Activated gamma-delta T cell treated with anti-CD3 and anti-CD28 coated beads, Interleukin-2, amount 50 U/mL, for 16 hours (primary cell): ENCODE measurements around the gene CHD6.
"Not testable (repeated sequence)": the region's sequence is repeated elsewhere in the genome, so short reads cannot be mapped to it uniquely, and the experiment has no call there.

Source experiments
- DNase-seq: peaks from one replicate; pipeline ENCODE4 v3.0.0-alpha.2; 2020; ENCODE audit warnings: low read depth

CHD6 gene

GRCh38 chr20:41540918-41541317, 77.3 kb downstream of the CHD6 start:
- DNase-seq, result no peak

DNA sequence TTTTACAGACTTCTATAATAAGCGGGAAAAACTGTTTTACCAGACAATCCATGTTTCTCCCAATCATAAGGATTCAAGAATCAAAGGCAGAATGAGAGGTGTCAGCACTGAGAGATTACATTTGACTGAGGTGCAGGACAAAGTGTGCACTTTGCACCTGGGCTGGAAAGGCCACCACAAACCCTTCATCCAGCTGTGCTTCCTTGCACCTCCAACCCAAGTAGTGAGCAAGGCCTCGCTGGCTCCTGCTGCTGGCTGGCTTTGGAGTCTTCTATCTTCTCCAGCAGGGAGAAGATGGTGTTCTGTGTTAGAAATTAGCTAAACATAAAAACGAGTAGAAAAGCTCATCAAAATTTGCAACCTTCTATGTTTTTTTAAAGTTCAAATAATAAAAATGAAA, 77.7 kb downstream of the CHD6 start:
- DNase-seq, result no peak

GRCh38 chr20:41538810-41539596, 79.2 kb downstream of the CHD6 start:
- DNase-seq, result no peak

GRCh38 chr20:41537865-41538264, 80.3 kb downstream of the CHD6 start:
- no peak for DNase-seq

DNA sequence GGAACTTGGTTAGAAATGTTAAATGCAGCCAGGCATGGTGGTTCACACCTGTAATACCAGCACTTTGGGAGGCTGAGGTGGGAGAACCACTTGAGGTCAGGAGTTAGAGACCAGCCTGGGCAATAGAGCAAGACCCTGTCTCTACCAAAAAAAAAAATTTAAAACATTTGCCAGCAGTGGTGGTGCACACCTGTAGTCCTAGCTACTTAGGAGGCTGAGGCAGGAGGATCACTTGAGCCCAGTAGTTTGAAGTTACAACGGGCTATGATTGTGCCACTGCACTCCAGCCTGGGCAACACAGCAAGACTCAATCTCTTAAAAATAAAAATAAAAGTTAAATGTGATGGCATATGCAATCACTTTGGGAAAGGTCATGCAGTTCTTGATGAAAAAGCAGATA, 82.6 kb downstream of the CHD6 start:
- DNase-seq, result not testable (repeated sequence)

- DNase-seq, result no peak
These were observed 83.3 kb downstream of the CHD6 start for GRCh38 chr20:41534842-41535241.

DNA sequence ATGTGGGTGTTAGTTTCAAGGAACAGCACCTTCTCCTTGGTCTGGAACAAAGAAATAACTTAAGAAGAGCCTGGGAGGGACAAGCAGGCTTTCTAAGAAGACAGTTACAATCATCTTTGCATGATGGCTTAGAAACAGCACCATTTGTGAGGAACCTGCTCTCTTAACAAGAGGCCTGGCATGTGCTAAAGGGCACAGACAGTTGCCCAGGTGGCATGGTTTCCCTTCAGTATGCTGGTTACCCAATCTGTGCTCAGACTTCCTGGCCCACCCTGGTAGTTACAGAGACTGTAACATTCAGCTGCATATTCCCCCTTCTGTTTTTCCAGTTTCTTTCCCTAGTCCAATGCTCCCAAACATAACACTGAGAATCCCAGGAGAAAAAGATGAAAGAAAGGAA, 84.0 kb downstream of the CHD6 start:
- no peak for DNase-seq

GRCh38 chr20:41533537-41534136, 84.5 kb downstream of the CHD6 start:
- no peak for DNase-seq

DNA sequence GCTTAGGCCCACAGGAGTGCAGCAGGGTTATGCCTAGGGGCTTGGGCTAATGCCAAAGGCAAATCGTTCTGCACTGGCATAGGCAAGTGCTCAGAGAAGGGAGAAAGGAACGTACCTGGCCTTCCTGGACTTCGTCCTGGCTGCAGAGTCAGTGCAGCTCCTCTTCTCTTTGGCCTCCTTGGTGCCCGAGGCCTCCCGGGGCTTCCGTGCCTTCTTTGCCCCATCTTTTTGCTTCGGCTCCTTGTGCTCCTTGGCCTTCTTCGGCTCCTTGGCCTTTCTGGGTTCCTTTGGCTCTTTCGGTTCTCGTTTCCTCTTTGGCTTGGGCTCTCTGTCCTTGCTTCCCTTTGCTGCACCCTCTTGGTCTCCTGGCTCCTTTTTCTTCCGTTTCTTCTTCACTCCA, 85.2 kb downstream of the CHD6 start:
- no peak for DNase-seq

GRCh38 chr20:41531518-41532275, 86.5 kb downstream of the CHD6 start:
- no peak for DNase-seq

GRCh38 chr20:41530923-41531322, 87.3 kb downstream of the CHD6 start:
- DNase-seq, result no peak

- DNase-seq, result no peak
These were observed 91.8 kb downstream of the CHD6 start for GRCh38 chr20:41526327-41526726.

DNA sequence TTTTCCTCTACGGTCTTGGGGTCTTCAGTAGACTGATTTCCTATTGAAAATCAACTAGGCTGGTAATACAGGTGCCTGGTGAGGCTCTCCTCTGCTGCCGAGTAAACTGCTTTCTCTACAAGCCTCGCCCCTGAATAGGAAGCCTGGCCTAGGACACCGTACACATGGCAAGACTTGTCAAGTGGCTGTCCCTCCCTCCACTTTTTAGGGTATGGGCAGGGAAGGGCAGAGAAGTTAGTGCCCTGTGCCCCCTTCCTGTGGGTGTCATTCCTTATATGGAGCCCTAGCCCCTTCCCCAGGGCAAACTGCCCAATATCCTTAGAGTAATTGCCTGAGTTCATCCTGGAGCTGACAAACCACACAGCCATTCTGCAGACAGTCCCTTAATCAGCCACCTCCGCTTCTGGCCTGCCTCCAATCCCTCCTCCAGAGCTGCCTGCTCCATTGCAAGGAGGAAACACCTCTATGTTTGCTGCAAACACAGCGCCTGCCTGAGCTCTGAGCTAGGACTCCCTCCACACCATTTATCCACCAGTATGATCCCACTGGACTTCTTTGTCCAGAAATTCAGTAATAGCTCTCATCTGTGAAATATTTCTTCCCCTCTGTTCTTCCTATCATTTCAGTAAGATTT, 93.1 kb downstream of the CHD6 start:
- DNase-seq, result no peak

DNA sequence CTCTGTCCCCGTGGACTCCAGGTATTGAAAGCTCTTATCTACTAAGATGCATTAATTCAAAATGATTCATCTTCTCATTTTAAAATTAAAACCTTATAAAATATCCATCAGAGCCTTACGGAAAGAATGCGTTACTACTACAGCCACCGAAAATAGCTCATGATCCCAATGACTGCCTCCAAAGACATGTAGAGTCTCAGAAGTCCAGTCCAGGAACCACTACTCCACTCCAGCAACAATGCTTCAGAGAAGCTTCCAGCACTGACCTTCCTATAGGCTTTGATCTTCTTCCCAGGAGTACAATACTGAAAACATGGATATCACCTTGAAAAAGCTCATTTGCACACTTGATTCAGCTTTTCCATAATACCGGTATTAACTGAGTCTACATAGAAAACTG, 94.3 kb downstream of the CHD6 start:
- no peak for DNase-seq

DNA sequence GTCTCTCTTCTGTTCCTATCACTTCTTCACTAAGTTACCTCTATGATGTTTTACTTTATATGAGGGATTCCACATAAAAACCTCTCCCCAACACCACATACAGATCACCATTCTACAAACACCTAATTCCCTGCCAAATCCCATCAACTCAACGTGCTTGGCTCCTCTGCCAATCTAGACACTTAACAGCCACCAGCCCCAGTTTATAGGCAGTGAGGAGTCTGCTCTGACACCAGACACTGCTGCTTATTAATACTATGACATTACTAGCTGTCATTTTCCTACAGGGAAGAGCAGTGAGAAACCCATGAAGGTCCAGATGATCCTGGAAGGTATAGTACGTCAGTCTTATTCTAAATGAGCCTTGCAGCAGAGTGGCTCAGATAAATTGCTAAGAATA, 104.3 kb downstream of the CHD6 start:
- no peak for DNase-seq

GRCh38 chr20:41512624-41513023, 105.6 kb downstream of the CHD6 start:
- no peak for DNase-seq

DNA sequence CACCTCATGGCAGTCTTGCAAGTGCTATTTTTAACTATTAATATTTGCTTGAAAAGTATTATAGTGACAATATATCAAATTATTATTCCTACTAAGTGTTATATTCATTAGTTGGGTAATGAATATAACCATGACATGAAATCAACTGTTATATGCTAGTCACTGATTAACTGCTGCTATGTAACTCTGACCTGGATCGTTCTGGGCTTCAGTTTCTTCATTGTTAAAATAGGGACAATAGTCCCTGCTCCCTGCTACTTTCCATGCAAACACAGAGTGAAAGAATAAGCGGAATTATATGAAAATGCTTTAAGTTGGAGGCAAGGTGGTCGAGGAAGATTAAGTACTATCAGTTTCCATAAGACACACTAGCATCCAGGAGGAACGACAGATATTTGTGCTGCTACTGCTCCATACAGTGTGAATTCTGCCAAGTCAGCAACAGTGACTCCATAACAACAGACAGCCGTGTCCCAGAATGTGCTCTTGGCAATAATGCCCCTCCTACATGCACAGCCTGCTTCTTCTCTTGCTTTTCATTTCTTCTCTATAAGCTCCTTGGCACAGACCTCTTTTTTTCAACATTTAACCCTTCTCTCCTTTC, 107.2 kb downstream of the CHD6 start:
- no peak for DNase-seq

DNA sequence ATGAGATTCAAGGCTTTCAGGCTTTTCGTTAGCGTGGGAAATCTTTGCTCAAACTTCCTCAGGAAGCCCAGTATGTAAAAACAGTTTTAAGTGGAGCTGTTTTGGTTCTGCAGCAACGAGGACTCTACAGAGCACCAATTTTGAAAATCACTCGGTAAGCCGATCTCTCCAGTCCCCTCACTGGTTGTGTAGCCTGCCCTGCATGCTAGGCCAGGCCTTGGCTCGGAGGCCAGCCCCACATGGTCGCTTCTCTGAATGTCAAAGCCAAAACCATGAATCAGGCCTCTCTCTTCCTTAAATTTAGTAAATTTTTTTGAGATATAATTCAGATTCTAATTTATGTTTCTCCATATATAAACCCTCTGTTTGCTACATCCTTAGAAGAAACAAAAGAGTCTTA, 108.0 kb downstream of the CHD6 start:
- DNase-seq, result no peak

DNA sequence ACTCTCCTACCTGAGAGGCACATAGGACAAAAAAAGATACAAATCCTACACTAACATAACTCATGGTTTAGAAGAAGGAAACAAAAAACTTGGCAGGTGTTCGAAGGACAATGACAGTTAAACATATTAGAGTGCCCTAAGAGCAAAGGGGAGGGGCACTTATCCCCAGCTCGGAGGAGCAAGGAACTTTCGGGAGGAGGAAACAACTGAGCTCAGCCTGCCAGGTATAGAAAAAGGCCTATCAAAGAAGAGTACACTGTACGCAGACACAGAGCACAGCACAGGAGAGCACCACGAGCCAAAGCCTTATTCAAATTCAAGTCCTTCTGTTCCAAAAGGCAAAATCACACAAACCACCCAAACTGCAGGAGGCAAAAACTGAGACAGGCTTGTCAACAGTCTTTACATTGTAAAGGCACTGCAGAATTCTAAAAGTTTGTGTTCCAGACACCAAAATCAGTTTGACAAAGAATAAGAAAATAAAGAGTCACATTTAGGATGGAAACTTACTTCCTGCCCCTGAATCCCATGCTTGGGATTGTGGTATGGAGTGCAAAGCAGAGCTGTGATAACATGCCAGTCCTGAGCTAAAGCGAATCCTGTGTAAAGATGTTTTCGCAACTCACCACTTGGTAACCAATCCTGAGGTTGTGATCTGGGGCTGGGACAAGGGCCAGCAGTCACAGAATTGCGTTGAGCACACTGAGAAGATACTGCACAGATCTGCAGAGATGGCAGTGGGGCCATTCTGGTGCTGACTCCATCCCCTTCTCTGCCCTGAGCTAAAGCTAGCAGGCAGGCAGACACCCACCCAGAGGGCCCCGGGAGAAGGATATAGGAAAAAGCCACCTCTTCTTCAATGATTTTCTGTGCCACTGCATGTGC, 108.6 kb downstream of the CHD6 start:
- no peak for DNase-seq

DNA sequence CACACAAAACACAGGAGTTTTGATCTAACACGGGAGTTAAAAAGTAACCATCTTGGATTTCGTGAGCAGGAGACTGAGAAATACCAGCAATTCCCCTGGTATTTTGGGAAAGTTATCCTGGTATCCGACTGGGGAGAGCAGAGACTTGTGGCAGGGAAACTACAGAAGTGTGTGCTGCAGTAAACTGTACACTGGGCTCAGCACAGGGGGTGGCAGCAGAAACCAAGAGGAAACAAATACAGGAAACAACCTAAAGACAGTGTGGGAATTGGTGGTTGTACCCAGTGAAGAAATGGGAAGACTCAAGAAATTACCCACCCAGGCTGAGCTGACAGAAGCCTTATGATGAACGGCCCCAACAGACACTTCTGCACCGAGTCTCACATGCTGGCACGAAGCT, 109.8 kb downstream of the CHD6 start:
- DNase-seq, result no peak

GRCh38 chr20:41507851-41508250, 110.3 kb downstream of the CHD6 start:
- DNase-seq, result no peak
